Stimulated activated CD8-positive, alpha-beta memory T cell treated with anti-CD3 and anti-CD28 coated beads, Interleukin-2, amount 100 ng/mL, for 1 hour (primary cell): ENCODE results near the gene RNASEL.

ENCODE experiments used
- DNase-seq, 2 donors: peaks; one replicate each; pipeline ENCODE4 v3.0.0-alpha.2; 2020; ENCODE audit warnings: low read depth in 2 of 2

Gene RNASEL

GRCh38 chr1:182620924-182621585 lies 32.0 kb upstream of the RNASEL start:
- DNase-seq, result no peak

GRCh38 chr1:182617734-182618351 lies 28.8 kb upstream of the RNASEL start:
- DNase-seq, result no peak

GRCh38 chr1:182617014-182617429 lies 28.0 kb upstream of the RNASEL start:
- DNase-seq, result no peak

GRCh38 chr1:182616130-182617013 lies 27.3 kb upstream of the RNASEL start:
- peak; percentile 56 to 67 for DNase-seq

- no peak for DNase-seq
Observed at GRCh38 chr1:182615468-182616129, 26.5 kb upstream of the RNASEL start.

- DNase-seq, result no peak
Observed at GRCh38 chr1:182614796-182615454, 25.9 kb upstream of the RNASEL start.

GRCh38 chr1:182611787-182612186 lies 22.7 kb upstream of the RNASEL start:
- DNase-seq, result no peak

- DNase-seq, result no peak
Observed at GRCh38 chr1:182611326-182611725, 22.3 kb upstream of the RNASEL start.

- no peak for DNase-seq
Observed at GRCh38 chr1:182610606-182611194, 21.6 kb upstream of the RNASEL start.

GRCh38 chr1:182608845-182609610 lies 20.0 kb upstream of the RNASEL start:
- no peak for DNase-seq

GRCh38 chr1:182608236-182608635 lies 19.2 kb upstream of the RNASEL start:
- DNase-seq, result no peak

GRCh38 chr1:182607566-182607965 lies 18.5 kb upstream of the RNASEL start:
- no peak for DNase-seq

GRCh38 chr1:182604175-182605164 lies 15.4 kb upstream of the RNASEL start, which contains the start of gene RGS16:
TSS of gene RGS16 (minus strand) at chr1:182604389. CDS start at chr1:182604259, 130 bp downstream.
- peak; percentile 71 to 77 for DNase-seq

GRCh38 chr1:182603646-182604174 lies 14.7 kb upstream of the RNASEL start:
- no peak for DNase-seq

GRCh38 chr1:182602935-182603645 lies 14.0 kb upstream of the RNASEL start:
- no peak for DNase-seq

GRCh38 chr1:182601913-182602312 lies 12.9 kb upstream of the RNASEL start:
- no peak for DNase-seq

- peak in 1 of 2 donors; percentile 50 for DNase-seq
Observed at GRCh38 chr1:182601416-182601786, 12.3 kb upstream of the RNASEL start.

- DNase-seq, result no peak
Observed at GRCh38 chr1:182600745-182601415, 11.8 kb upstream of the RNASEL start.
